ENCODE data around the gene KCNQ5.

GRCh38 chr6:72925136-72925535 is 303.3 kb downstream of the KCNQ5 start:
- TF ChIP-seq CTCF (IDR thresholded peaks at IDR 0.05; ENCODE audit: low read depth, low read length) (no peak), EZH2phosphoT487 (IDR thresholded peaks at IDR 0.05; ENCODE audit: low read depth) (no peak)
